ENCODE results near the gene C3orf38.

DNA sequence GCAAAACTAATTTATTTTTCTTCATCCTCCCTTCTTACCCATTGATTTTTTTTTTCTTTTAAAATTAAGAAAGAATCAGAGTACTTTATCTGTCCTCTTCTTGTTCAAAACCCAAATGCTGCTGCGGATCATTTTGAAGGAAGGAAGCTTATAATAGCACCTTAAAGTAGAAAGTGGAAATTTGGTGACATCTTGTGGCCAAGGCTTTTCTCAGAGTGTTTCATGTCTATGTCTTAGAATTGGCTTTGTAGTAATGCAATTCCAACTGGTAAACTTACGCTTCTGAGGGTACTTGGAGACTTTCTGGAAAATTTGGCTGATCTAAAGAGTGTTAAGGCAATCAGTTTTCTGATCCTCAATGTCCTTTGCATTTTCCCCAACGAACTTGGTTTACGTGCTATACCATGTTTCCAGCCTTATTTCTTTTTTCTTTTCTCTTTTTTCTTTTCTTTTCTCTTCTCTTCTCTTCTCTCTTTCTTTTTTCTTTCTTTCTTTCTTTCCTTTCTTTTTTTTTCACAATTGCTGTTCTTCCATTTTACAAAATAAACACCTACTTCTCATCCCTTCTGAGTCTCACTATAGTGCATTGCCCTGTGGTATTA is 30.7 kb downstream of the C3orf38 start:
- TF ChIP-seq, protein P1, sequence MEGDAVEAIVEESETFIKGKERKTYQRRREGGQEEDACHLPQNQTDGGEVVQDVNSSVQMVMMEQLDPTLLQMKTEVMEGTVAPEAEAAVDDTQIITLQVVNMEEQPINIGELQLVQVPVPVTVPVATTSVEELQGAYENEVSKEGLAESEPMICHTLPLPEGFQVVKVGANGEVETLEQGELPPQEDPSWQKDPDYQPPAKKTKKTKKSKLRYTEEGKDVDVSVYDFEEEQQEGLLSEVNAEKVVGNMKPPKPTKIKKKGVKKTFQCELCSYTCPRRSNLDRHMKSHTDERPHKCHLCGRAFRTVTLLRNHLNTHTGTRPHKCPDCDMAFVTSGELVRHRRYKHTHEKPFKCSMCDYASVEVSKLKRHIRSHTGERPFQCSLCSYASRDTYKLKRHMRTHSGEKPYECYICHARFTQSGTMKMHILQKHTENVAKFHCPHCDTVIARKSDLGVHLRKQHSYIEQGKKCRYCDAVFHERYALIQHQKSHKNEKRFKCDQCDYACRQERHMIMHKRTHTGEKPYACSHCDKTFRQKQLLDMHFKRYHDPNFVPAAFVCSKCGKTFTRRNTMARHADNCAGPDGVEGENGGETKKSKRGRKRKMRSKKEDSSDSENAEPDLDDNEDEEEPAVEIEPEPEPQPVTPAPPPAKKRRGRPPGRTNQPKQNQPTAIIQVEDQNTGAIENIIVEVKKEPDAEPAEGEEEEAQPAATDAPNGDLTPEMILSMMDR (IDR thresholded peaks at IDR 0.05), result no peak
- TF ChIP-seq EP300 (IDR thresholded peaks at IDR 0.05) (no peak), POLR2A (IDR thresholded peaks at IDR 0.05) (no peak)
